ENCODE data around the gene C2CD2L.
A peak's percentile ranks its signal among the peaks of the same experiment; 100 is the strongest.

C2CD2L gene

GRCh38 chr11:119077839-119078238 lies 29.3 kb upstream of the C2CD2L start:
- no peak for TF ChIP-seq CTCF (conservative IDR thresholded peaks at IDR 0.05; ENCODE audit: control insufficient read depth, insufficient read depth, low read depth, low read length)
- H3K4me3 ChIP-seq (ENCODE audit: control insufficient read depth, low read depth, low read length) = no peak overlapping the region
- DNase-seq (ENCODE audit: low read depth) = no peak

GRCh38 chr11:119078675-119079420 lies 28.3 kb upstream of the C2CD2L start:
- H3K4me3 ChIP-seq (ENCODE audit: control insufficient read depth, low read depth, low read length) = no peak overlapping the region
- DNase-seq (ENCODE audit: low read depth) = no peak
- TF ChIP-seq CTCF (conservative IDR thresholded peaks at IDR 0.05; ENCODE audit: control insufficient read depth, insufficient read depth, low read depth, low read length) = no peak

GRCh38 chr11:119081682-119082260 lies 25.4 kb upstream of the C2CD2L start:
- TF ChIP-seq CTCF (conservative IDR thresholded peaks at IDR 0.05; ENCODE audit: control insufficient read depth, insufficient read depth, low read depth, low read length) = no peak
- H3K4me3 ChIP-seq (ENCODE audit: control insufficient read depth, low read depth, low read length) = no peak overlapping the region
- peak; percentile 34 for DNase-seq (ENCODE audit: low read depth)

- TF ChIP-seq CTCF (conservative IDR thresholded peaks at IDR 0.05; ENCODE audit: control insufficient read depth, insufficient read depth, low read depth, low read length) = no peak
- H3K4me3 ChIP-seq (ENCODE audit: control insufficient read depth, low read depth, low read length) = peak within 1 kb of the TSS; percentile 75
Measured at GRCh38 chr11:119084663-119085436, 22.3 kb upstream of the C2CD2L start, which contains the start of gene HMBS. TSS of gene HMBS (plus strand) at chr11:119084881. CDS start at chr11:119085034, 153 bp downstream.

GRCh38 chr11:119085437-119085847 lies 21.7 kb upstream of the C2CD2L start:
- no peak for TF ChIP-seq CTCF (conservative IDR thresholded peaks at IDR 0.05; ENCODE audit: control insufficient read depth, insufficient read depth, low read depth, low read length)
- H3K4me3 ChIP-seq (ENCODE audit: control insufficient read depth, low read depth, low read length) = peak overlapping the region; percentile 75
- no peak for DNase-seq (ENCODE audit: low read depth)

More at GRCh38 chr11:119084663-119085436, 22.3 kb upstream of the C2CD2L start, which contains the start of gene HMBS:
- peak; percentile 95 for DNase-seq (ENCODE audit: low read depth)

- DNase-seq (ENCODE audit: low read depth) = no peak
- no peak for TF ChIP-seq CTCF (conservative IDR thresholded peaks at IDR 0.05; ENCODE audit: control insufficient read depth, insufficient read depth, low read depth, low read length)
- no peak overlapping the region for H3K4me3 ChIP-seq (ENCODE audit: control insufficient read depth, low read depth, low read length)
Measured at GRCh38 chr11:119087123-119087522, 20.0 kb upstream of the C2CD2L start.
